ENCODE results near the gene LPIN1.
A peak's percentile ranks its signal among the peaks of the same experiment; 100 is the strongest.
"Not testable (repeated sequence)": the region's sequence is repeated elsewhere in the genome, so short reads cannot be mapped to it uniquely, and the experiment has no call there.

The LPIN1 gene

DNA sequence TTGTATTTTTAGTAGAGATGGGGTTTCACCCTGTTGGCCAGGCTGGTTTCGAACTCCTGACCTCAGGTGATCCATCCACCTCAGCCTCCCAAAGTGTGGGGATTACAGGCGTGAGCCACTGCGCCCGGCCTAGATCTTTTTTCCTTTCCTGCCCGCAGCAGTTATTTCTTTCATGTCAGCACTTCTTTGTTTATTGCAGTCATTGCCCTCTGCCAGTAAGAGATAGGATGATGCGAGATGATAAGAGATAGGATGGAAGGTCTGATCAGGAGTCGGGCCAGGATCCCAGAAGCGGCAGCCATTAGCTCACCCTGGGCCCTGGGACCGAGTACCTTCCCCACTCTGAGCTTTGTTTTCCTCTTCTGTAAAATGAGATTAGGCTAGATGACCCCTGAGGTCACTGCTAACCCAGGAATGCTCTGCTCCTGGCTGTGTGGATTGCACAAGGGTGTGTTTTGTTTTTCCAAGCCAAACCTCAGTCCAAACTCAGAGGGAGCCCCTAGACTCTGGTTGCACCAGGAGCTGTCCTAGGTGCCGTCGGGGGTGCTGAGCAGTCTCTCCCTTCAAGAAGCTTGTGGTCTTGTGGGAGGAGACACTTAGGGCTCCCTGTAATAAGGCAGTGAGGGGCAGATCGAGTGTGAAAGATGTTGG is 63.3 kb downstream of the LPIN1 start:
- DNase-seq (ENCODE audit: low spot score) (no peak), FAIRE-seq (no peak)

DNA sequence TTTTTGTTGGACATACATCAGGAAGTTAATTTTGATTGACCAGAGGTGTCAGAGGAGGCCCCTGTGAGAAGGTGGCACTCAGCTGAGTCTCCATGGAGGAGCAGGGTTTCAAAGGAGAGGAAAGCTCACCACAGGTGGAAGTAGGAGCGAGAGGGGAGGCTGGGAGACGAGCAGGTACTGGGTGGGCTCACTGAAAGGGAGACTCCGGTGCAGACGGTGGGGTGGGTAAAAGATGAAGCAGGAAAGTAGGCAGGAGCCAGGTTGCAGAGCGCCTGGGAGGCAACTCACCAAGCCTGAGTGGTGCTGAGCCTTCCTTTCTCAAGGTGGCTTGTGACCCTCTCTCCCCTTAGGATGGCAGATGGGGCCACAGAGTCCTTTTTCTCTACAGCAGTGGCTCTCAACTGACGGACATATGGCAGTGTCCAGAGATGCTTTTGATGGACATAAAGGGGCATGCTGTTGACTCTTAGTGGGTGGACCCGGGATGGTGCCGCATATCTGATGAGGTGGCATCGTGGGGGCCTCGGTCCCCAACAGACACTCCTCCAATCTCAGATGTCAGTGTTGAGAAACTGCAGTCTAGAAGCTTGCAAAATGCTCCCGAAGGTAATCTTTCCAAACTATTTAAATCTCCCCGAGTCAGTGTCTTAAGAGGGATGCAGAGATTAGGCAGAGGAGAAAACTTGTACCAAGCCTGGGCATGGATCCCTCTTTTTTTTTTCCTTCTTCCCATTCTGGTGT is 64.0 kb downstream of the LPIN1 start:
- FAIRE-seq (no peak), DNase-seq (ENCODE audit: low spot score) (no peak)

DNA sequence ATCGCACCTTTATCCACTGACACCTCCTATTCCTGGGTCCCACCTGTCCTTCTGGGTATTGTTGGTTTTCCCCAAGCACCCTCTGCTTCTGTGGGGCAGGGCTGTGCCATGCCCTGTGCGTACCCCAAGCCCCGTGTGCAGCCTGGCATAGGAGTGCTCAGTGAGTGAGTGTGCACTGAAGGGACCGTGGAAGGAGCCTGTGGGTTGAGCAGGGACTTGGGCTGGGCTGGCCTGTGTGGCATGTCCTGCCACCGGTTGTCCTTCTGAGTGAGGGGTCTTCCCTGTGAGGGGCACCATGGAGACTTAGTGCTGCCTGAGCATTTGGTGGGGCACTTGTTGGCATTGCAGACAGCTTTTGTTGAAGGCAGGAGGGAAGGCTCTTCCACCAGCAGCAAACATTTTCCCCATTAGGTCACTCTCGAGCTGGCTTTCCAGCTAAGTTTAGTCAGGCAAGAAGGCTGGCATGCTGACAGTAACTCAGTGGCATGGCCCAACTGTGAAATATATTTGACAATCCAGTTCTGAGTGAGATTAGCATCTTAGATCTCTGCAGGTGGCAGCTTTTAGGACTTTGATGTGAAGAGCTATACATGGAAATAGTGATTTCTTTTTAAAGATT is 64.7 kb downstream of the LPIN1 start:
- DNase-seq (ENCODE audit: low spot score), result no peak
- no peak for FAIRE-seq

DNA sequence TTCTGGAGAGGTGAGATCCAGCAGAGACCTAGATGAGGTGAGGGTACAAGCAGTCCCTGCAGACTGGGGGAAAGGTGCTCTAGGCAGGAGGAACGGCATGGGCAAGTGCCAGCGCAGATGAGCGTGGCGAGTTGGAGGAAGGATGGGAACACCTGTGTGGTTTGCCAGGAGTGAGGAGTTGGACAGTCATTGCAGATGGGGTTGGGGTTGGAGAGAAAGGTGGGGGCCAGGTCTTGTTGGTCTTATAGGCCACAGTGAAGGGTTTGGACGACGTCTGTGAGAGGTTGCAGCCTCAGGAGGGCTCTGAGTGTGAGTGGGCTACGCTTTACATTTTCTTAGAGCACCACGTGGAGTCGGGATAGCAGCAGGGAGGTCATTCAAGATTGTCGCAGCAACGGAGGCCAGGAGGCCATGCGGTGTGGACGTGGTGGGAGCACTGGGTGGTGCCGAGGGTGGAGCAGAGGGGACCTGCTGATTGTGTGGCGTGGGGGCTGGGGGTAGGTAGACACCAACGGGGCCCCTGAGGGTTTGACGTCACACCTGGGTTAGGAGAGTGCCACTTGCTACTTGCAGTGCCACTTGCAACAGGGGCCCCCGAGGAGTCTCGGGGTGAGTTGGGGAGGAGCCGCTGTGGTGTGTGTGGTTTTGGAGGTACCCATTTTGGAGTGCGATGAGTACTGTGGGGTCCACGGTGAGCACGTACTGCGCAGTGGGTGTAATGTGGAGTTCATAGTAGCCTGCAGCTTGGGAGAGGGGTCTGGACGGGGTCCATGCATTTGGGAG is 66.2 kb downstream of the LPIN1 start:
- DNase-seq (ENCODE audit: low spot score) (no peak), FAIRE-seq (no peak)

- not testable (repeated sequence) for DNase-seq (ENCODE audit: low spot score); FAIRE-seq
Measured at GRCh38 chr2:11813345-11813744, 66.9 kb downstream of the LPIN1 start.

- no peak for DNase-seq (ENCODE audit: low spot score)
- FAIRE-seq, result no peak
Measured at GRCh38 chr2:11813951-11814350, 67.5 kb downstream of the LPIN1 start.

DNA sequence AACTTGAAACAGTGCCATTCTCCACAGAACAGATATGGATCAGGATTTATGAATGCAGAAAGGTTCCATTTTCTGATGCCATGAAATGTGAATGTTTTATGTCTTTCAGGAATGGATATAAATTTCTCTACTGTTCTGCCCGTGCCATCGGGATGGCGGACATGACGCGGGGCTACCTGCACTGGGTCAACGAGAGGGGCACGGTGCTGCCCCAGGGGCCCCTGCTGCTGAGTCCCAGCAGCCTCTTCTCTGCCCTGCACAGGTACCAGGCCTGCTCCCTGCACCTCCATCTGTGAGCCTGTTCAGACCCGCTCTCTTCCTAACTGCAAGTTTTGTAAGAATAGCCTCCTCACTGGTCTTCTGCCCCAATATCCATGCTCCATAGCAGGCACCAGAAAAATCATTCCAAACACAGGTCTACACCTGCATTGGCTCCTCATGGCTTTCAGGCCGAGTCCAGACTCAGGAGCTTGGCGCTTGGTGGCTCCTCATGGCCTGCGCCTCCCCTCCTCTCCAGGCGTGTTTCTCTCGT is 68.6 kb downstream of the LPIN1 start:
- FAIRE-seq (no peak), DNase-seq (ENCODE audit: low spot score) (no peak)

GRCh38 chr2:11816935-11817334 is 70.5 kb downstream of the LPIN1 start:
- DNase-seq (ENCODE audit: low spot score); FAIRE-seq: not testable (repeated sequence)

DNA sequence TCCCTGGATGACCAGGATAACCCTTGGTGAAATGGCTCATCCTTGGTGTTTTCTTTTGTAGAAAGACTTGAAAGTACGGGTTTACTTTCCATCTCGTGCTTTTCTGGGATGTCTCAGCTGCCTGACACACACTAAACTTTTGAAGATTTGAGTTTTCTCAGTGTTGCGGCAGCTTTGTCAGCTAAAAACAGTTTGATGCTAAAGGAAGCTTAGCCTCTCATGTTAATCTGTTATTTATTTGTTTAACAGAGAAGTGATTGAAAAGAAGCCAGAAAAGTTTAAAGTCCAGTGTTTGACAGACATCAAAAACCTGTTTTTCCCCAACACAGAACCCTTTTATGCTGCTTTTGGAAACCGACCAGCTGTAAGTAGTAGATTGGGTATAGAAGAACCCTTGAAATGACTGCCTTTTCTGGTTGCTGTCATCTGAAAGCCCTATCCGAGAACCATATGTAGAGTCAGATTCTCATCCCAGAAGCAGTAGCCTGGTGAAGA is 72.8 kb downstream of the LPIN1 start:
- DNase-seq (ENCODE audit: low spot score) (no peak), FAIRE-seq (no peak)

- FAIRE-seq, result no peak
- no peak for DNase-seq (ENCODE audit: low spot score)
Measured at GRCh38 chr2:11820650-11821049, 74.2 kb downstream of the LPIN1 start.

- FAIRE-seq, result no peak
- no peak for DNase-seq (ENCODE audit: low spot score)
Measured at GRCh38 chr2:11821705-11822104, 75.3 kb downstream of the LPIN1 start.

- not testable (repeated sequence) for DNase-seq (ENCODE audit: low spot score); FAIRE-seq
Measured at GRCh38 chr2:11822359-11822745, 75.9 kb downstream of the LPIN1 start.

DNA sequence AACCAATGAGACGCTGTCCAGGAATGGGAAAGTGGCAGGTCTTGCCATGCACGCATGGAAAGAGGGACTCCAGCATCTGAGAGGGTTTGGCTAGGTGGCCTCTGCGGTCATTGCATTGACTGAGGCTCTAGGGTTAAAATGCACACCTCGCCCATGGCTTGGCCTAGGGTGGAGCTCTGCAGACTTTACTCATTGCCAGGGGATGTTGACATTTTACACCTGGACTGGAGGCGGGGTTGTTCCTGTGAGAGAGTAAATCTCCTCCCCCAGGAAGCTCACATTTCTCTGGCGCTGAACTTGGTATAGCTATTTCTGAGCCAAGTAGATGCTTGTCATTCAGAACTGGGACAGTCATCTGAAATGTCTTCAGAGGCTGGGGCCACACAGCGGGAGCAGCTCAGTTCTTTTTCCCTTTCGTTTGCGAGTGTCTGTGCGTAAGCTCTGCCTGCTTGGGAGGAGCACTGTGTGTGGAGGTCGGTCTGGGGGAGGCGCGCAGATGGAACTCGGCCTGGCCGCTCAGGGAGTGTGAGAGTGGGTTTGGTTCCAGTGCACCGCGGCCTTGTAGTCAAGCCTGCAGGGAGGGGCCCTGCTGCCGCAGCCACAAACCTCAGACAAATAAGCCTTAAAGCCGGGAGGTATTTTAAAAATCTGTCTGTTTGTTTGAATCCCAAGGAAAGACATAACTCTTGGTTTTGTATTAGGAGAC is 76.5 kb downstream of the LPIN1 start:
- DNase-seq (ENCODE audit: low spot score) (no peak), FAIRE-seq (no peak)

- DNase-seq (ENCODE audit: low spot score) (no peak), FAIRE-seq (no peak)
Measured at GRCh38 chr2:11824901-11825828, 78.7 kb downstream of the LPIN1 start.

DNA sequence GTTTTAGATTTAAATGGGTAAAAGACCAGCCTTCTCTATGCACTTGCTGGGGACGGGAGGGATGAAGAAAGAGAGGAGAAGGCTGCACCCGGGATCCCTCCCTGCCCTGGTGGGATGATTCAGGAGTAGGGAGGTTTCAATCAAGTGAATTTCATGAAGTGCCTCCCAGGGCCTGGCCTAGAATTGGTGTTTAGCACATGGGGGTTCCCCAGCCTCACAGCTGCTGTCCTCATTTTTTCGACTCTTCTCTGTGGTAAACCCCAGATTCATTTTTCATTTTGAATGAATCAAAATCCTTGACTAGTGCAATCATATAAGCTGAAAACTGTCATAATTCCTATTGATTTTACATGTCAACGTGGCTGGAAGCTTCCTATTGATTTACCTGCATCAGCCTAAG is 81.1 kb downstream of the LPIN1 start:
- DNase-seq (ENCODE audit: low spot score), result no peak
- FAIRE-seq, result no peak

- FAIRE-seq (no peak), DNase-seq (ENCODE audit: low spot score) (no peak)
Measured at GRCh38 chr2:11828933-11829323, 82.5 kb downstream of the LPIN1 start.

- FAIRE-seq, result no peak
- DNase-seq (ENCODE audit: low spot score), result peak; percentile 20
Measured at GRCh38 chr2:11829324-11829946, 83.0 kb downstream of the LPIN1 start.

- peak; percentile 86 for DNase-seq (ENCODE audit: low spot score)
- peak; percentile 87 for FAIRE-seq
Measured at GRCh38 chr2:11829947-11830707, 83.7 kb downstream of the LPIN1 start.

Measured in RCC 7860 (cell line).